ENCODE results near the gene RGMA. TPM values are rescaled to one million over a fixed set of nuclear protein-coding genes. Genes with fewer than 3 reads are reported as not detected.
A peak's percentile ranks its signal among the peaks of the same experiment; 100 is the strongest.
"Not testable (repeated sequence)": the region's sequence is repeated elsewhere in the genome, so short reads cannot be mapped to it uniquely, and the experiment has no call there.

RGMA gene
- polyA plus RNA-seq, 1 donor, result 65.4 TPM

DNA sequence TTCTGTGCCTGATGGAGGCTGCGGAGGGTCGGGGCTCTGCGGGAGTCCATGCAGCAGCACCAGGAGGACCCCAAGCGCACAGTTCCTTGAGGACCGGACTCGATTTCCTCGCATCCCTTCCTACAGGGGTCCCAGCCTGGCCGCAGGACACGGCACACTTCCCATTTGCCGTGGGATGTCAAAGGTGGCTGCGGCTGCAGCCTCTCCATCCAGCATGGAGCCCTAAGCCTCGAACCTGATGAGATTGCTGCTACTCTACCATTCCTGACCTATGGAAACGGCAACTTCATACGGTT, 40.6 kb downstream of the RGMA start:
- DNase-seq (ENCODE audit: low read depth), result no peak

DNA sequence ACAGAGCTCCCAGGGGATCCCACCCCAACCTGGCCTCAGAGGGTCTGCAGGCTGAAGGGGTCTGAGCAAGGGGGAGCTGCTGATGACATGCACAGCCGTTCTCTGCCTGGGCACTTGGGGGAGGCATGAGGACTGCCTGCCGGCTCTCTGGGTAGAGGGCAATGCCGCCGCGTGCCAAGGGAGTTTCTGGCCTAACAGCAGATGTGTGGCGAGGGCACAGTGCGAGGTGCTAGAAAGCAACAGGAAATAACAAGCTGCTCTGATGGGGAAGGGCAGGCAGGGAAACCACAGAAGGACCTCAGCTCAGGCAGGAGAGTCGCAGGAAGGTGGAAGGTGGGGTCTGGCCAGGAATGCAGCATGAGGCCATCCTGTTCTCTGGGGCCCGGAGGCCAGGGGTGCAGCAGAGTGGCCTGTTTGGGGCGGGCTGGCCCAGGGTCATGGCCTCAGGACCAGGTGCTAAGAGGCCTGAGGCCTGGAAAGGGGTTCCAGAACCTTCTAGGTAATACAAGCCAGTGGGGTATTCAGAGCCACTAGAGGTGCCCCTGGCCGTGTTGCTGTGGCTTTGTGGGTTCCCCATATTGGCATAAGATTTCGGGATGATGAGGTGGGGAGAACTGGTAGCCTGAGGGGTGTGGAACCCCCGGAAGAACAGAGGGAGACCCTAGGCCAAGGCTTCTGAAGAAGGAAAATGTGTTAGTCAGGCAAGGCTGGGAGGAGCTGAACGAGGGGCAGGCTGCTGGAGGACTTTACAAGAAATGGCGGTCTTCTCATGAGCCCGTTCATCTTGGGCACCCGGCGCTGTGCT, 41.2 kb downstream of the RGMA start:
- no peak for DNase-seq (ENCODE audit: low read depth)

DNA sequence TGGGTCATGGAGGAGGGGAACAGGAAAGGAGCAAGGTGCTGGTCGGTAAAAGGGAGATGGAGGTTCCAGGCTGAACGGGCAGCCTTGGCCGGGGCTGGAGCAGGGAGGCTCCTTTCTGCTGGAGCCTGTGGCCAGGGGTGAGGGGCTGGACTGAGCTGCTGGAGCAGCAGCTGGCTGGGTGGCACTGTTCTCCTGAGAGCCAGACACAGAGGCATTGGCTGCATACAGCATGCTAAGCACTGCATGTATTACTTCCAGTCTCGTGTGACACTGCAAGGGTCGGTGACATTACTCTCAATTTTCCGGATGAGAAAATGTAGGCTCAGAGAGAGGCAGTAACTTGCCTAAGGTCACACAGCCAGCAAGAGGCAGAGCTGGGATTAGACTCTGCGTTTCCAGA, 42.3 kb downstream of the RGMA start:
- DNase-seq (ENCODE audit: low read depth), result no peak

DNA sequence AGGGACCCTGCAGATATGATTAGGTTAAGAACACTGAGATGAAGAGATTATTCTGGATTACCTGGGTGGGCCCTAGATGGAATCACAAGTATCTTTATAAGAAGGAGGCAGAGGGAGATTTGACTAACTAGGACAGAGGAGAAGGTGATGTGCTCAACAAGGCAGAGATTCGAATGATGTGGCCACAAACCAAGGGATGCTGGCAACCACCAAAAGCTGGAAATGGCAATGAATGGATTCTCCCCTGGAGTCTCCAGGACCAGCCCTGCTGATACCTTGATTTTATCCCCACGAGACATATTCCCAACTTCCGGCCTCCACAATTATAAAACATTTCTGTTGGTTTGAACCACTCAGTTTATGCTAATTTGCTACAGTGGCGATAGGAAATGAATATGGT, 42.9 kb downstream of the RGMA start:
- no peak for DNase-seq (ENCODE audit: low read depth)

DNA sequence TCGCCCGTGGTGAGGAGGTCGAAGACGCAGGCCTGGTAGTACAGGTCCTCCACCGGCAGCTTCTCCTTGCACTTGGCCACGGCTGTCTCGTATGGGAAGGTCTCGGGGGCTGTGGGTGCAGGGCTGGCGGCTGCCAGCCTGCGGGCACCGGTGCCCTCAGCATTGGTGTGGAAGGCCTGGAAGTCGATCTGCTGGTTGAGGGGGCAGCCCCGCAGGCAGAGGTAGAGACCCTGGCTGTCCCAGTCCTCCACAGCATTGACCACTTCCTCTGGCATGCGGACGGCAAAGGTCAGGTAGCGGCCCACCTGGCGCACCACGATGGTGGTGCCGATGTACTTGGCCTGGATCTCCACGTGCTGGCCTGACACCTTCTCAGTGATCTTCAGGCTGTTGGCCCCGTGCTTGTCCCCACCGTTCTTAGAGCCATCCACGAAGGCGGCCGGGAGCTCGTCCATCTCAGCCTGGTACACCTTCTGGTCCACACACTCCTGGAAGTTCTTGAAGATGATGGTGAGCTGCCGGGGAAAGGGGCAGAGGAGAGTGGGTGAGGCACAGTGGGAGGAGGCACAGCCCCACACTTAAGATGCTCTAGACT, 43.7 kb downstream of the RGMA start:
- no peak for DNase-seq (ENCODE audit: low read depth)

DNA sequence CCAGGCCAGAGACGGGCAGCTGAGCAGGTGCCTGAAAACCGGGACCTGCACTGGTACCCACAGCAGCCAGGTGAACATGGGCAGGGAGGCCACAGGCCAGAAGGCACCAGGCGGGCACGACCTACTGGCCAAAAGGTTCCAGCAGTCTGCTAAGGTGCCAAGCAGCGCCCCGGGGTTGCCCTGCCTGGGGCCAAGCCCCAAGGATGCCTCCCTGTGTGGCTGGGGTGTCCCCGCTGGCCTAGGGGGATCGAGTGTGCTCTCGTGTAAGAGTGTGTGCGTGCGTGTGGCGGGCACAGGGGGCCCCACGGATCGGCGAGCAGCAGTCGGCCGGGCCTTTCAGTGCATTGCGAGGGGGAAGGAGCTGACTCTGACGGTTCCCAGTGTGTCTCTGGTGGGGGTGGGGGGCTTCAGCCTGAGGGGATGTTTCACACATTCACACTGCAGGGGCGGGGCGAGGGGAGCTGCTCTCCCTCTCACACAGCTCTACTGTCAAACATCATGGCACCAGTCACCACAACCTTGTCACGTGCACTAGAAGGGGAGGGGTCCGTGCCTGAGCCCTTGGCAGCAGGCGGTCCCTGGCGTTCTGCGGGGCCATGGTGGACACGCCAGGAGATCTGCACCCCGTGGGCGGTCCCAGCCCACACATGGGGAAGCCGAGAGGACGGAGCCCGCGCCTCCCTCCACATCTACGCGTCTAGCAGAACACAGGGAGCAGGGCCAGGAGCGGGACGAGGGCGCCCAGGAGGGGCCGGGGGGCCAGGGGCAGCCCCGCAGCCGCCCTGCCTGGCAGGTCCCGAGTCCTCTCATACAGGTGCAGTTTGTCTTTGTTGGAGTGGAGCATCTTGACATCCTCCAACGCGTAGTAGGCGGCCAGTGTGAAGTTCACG, 44.5 kb downstream of the RGMA start:
- no peak for DNase-seq (ENCODE audit: low read depth)

DNA sequence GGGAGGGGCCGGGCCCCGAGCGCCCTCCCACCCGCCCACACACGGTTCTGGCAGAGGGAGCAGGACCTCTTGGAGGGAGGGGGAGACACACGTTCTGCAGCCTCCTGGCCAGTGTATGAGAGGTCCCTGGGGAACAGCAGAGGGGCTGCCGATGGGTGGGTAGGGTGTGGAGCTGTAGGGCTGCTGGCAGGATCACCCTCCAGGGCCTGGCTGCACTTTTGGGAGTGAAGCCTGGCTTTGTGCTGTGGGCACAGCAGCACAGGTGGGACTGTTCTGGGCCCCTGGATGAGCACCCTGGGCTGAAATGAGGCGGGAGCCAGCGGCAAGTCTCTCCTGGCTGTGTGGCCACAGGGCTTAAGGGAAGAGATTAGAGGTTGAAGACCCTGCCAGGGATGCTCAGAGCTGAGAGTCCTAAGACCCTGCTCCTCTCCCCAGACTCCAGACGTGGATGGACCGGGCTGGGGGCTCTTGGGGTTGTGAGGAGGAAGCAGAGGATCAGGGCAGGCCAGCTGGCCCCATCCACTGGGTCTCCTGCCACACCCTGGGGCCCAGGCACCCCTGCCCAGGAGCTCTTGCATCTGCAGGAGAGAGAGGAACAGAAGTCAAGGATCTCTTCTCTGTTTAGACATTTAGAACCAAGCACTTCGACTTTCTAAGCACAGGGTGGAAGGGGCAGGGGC, 45.2 kb downstream of the RGMA start:
- DNase-seq (ENCODE audit: low read depth), result no peak

DNA sequence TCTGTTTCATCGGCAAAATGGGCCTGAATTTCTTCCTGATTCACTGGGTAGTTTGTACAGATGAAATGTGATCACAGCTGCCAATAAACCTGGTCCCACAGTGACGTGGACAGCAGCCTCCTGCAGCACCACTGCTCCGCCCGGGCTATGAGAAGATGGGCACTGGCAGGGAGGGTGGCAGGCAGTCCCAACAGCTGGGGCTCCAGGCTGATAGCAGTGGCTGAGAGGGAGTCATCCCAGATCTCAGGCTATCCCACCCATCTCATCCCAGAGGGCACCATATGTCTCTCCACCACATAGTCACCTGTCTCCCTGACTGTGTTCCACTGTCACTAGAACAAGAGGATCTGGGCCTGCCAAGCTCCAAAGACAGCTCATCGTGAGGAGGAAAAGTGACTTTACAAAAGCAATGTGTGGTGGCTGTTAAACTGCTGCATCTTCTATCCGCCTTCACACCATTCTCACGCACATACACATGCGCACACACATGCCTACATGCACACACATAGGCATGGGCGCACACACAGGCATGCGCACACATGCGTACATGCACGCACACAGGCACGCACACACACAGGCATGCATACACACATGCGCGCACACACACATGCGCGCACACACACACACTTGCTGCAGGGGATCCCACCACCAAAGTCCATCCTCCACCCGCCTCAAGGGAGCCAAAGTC, 46.2 kb downstream of the RGMA start:
- no peak for DNase-seq (ENCODE audit: low read depth)

DNA sequence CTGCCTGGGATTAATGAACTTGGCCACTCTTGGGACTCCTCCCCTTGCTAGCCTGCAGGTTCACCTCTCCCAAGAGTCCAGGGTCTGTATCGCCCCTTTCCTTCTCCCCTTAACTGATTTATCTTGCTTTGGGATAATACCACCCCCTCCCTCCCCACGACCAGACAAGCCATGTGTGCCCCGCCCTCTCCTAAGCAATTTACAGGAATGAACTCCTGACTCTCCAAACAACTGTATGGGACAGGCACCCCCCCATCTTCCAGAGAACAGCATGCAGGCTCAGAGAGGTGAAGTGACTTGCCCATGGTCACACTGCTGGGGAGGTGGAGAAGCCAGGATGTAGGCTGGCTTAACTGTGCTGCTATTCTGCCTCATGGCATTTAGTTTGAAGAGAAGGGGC, 46.8 kb downstream of the RGMA start:
- DNase-seq (ENCODE audit: low read depth), result no peak

DNA sequence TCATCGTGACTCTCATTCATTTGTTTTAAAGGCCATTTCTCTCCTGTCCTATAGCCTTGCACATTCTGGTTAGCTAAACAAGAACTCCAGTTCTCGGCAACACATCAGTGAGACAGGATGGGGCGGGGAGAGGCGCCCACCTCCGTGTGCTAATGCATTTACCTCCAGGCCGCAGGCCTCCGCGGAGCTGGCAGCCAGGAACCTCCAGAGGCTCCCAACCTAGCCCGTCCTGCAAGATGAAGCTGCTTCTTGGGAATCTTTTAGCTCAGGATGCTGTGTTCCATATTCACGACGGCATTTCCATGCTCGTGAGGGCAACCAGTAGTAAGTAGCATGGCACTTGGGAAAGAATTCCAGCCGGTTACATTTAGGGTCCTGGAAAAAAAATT, 47.9 kb downstream of the RGMA start:
- DNase-seq (ENCODE audit: low read depth), result no peak

DNA sequence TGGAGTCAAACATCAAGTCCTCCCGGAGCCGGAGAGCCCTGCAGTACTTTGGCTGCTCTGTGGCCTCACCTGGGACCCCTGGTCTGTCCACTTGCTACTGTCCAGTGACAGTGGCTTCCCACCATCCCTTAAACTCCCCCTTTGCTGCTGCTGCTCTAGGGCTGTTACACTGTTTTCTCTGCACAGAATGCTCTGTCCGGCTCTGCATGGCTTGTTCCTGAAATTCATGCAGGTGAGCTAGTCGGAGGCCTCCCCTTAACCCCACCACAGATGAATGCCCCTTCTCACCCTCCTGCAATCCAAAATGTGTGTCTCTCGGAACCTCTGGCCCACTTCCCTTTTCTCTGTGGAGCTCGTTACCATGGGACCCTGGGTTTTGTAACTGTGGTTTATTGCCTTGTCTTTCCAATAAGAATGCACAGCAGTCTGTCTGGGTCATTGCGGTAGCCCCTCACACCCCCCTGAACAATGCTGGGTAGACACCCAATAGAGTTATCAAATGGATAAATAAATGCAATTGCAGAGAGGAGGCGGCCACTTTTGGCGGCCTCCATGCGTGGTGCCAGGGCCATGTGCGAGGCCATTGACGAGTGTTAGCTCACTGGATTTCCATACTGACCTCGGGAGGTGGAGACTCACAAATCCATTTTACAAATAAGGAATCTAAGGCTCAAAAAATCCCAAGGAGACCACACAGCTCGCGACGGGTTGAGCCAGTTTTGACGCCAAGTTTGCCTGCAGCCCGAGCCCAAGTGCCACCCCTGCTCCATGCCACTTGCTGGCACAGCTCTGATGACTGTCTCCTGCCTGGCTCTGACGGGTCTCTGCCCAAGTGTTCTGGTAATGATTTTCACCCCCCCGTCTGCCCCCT, 48.5 kb downstream of the RGMA start:
- DNase-seq (ENCODE audit: low read depth), result no peak

DNA sequence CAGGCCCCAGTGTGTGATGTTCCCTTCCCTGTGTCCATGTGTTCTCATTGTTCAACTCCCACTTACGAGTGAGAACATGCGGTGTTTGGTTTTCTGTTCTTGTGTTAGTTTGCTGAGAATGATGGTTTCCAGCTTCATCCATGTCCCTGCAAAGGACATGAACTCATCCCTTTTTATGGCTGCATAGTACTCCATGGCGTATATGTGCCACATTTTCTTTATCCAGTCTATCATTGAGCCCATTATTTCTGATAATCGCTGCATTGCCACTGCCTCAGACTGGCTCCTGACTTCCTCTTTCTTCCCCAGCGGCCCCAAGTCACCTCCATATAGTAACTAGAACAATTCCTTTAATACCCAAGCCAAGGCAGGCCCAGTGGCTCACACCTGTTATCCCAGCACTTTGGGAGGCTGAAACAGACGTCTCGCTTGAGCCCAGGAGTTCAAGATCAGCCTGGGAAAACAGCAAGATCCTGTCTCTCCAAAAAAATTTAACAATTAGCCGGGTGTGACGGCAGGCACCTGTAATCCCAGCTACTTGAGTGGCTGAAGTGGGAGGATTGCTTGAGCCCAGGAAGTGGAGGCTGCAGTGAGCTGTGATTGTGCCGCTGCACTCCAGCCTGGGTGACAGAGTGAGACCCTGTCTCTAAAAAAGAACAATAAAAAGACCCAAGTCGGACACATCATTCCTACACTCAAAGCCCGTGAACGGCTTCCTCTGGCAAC, 49.3 kb downstream of the RGMA start:
- DNase-seq (ENCODE audit: low read depth), result not testable (repeated sequence)

DNA sequence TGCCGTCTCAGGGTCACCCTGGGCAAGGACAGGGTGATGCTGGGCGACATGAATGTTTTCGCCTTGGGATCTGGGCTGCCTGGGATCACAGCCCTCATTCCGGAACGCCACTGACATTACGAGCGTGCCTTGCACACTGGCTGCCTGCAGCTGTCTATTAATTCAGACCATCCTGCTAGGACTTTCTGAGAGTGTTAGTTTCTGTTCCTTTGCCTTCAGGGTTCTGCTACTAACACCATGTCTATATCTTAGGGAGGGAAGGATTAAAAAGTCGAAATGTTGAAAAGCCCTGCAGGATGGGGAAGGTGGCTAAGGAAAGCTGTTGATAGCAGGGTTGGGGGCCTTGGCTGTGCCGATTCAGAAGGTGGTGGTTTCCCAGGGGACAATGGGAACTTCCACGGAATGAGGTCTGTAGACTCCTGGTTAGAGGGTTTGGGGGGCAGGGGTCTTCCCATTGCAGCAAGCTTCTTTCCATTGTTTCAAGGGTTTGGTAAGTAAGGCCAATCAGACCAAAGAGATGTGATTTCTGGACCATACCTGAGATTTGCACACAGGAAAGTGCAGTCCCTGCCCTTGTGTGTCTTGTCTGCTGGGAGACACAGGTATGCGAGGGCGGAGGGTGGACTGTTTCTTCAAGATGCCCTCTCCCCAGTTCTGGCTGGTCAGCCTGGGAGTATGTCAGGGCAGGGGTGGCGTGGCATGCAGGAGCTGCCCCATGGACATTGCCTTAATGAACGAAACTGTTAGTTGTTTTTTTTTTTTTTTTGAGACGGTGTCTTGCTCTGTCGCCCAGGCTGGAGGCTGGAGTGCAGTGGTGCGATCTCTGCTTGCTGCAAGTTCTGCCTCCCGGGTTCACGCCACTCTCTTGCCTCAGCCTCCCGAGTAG, 50.9 kb downstream of the RGMA start:
- DNase-seq (ENCODE audit: low read depth), result no peak

DNA sequence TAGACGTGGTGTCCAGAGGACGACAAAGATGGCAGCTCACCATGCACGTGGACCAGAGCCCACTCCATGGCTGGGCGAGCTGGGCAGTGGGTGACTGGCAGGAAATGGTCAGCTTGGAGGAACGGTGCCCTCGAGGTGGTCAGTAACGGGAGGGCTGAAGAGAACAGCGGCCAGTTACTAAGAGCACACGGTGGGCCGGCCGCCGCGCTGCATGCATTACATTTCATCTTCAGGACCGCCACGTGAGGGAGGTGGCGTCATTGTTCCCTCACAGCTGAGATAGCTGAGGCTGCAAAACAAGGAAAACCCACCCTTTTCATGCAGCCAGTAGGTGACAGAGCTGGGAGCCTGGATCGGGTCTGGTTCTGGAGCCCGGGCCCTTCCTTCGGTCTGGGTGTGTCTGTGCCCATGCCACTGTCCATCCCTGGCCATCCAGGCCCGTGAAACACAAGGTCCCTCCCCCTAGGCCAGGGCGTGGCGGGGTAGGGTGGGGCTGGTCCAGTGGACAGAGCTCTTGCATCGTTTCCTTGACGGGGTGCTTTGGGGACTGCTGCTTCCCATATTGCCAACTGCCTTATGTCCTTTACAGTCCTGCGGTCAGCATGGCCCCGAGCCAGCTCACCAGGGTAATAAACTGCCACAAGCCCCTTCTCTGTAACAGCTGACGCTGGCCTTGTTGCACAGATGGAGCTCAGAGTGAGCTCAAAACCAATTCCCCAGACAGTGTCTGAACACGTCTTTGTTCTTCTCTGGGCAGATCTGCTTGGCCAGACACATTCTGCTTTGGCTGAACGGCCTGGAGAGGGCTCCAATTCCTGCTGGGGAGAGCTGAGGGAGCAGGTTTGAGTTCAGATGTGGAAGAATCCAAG, 51.8 kb downstream of the RGMA start:
- peak; percentile 45 for DNase-seq (ENCODE audit: low read depth)

DNA sequence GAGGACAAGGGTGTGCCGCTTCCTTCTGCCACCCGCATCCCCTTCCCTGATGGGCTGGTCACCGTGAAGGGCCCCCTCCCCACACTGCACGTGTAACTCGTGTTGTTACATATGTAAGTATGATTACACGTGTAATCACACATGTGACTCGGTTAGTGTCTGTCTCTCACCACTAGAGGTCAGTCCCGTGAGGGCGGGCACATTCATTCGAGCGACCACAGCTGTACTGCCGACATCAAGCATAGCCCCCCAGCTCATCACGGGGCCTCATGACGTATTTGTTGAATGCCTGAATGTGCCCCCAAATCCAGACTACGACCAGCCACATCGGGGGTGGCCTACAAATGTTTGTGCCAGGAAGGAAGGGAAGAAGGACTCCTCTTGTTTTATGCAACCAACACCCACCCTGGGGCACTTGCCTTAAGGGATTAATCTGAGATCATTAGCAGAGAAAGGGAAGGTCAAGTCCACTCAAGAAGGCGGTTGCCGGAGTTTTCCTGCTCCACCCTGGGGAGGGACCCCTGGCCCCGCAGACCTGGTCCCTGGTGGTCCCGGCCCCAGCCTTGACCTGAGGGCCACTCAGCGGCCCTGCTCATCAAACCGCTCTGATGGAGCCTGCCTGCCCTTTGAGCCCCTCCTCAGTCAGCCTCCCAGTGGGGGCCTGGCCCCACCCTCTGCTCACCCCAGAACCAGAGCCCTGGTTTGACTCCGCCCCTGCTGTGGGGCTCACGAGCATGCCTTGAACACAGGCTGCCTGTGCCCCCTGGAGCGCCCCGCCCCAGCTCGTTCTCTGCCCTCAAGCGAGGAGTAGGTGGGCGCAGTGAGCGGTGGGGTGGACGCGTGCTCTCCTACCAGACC, 52.8 kb downstream of the RGMA start:
- DNase-seq (ENCODE audit: low read depth), result no peak

DNA sequence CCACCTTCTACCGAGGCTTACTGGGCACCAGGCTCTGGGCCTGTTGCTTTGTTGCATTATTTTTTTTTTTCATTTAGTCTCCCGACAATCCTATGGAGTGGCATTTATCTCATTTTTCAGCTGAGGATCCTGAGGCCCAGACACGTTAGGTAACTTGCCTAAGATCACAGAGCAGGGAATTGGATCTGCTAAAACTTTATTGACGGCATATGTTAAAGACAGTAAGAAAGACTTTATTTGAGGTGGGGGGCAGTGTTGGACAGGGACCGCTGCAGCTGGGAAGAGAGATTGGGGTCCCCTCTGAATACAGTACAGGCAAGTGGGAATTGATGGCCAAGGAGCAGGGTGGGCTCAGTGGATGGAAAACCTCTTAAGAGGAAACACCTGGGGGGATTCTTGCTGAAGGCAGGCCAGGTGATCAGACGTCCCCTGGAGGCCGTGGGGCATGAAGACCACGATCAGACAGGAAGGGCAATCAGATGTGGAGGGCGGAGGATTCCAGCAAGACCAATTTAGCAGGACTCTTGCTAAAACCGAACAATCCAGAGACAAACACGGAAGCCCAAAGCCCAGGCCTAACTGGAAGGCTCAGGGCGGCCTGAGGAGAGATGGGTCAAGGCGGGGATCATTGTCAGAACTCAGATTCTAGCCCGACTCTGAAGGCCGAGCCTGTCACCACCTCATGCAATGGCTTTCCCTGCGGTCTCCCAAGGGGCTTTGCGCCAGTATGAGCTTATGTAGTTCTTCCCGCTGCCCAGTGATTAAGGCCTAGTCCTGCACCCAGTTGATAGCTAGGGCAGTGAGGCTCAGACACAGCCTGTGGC, 53.7 kb downstream of the RGMA start:
- DNase-seq (ENCODE audit: low read depth), result no peak
